Activated CD8-positive, alpha-beta T cell treated with anti-CD3 and anti-CD28 coated beads, Interleukin-2, amount 10 ng/mL, durations not matched to agents 7 days and 5 days (primary cell): ENCODE data around the gene ELL. TPM values are rescaled to one million over a fixed set of nuclear protein-coding genes. Genes with fewer than 3 reads are reported as not detected.

Experiments
- ATAC-seq: fragments of 150-1000 bp; cut with Tn5 transposase; one replicate; pipeline ENCODE4 v1.10.0; 2021; ENCODE audit warnings: moderate library complexity
- CTCF ChIA-PET: fragments of 350-600 bp; sonication (Branson Sonifier 250); formaldehyde crosslinking; loops from one replicate; lab custom pipeline; 2021; ENCODE audit warnings: antibody characterized with exemption; lab: Charles Lee
- POLR2A ChIA-PET: fragments of 350-600 bp; sonication (Branson Sonifier 250); formaldehyde crosslinking; loops from one replicate; lab custom pipeline; 2021; ENCODE audit warnings: antibody characterized with exemption; lab: Charles Lee
- DNase-seq: peaks from one replicate; pipeline ENCODE4 v3.0.0-alpha.2; 2020
- H3K27ac Mint-ChIP-seq: one replicate; pipeline ENCODE4 v1.8.0; 2021; ENCODE audit warnings: mild to moderate bottlenecking, mixed read lengths
- H3K27me3 Mint-ChIP-seq: one replicate; pipeline ENCODE4 v1.8.0; 2021; ENCODE audit warnings: low read depth, mixed read lengths
- H3K36me3 Mint-ChIP-seq: one replicate; pipeline ENCODE4 v1.8.0; 2021; ENCODE audit warnings: low read depth, mixed read lengths
- H3K4me1 Mint-ChIP-seq: one replicate; pipeline ENCODE4 v1.8.0; 2021; ENCODE audit warnings: low read depth, mixed read lengths
- H3K4me3 Mint-ChIP-seq: one replicate; pipeline ENCODE4 v1.8.0; 2021; ENCODE audit warnings: mild to moderate bottlenecking, mixed read lengths
- H3K9me3 Mint-ChIP-seq: one replicate; pipeline ENCODE4 v1.8.0; 2022; ENCODE audit warnings: mixed read lengths; ENCODE audit not compliant: insufficient read depth
- total RNA-seq, 2 experiments: library from RNA; stranded (reverse); gene quantifications; one replicate each; pipeline ENCODE4 v1.2.3, GENCODE V29; 2021

The ELL gene
- total RNA-seq, 2 experiments from 2014 or later, result 20.8 to 22.3 TPM

- Mint-ChIP-seq H3K4me3 (peak overlapping the region; percentile 67), H3K27me3 (no peaks in the 10 kb centered on the region), H3K9me3 (no peaks in the 10 kb centered on the region), H3K27ac (peak overlapping the region; percentile 88), H3K36me3 (peaks cover 15% of the 10 kb centered on the region), H3K4me1 (peaks cover 68% of the 10 kb centered on the region)
- peak; percentile 82 for ATAC-seq
- peak; percentile 91 for DNase-seq
- ChIA-PET POLR2A (interaction anchor here (0.9 to 1.5 kb wide), 3 partner anchors 9 to 12 kb away, joined by 4 to 5 read pairs (median 5); no protein-coding TSS in a partner anchor), CTCF (interaction anchor here (1.5 to 2.2 kb wide), 2 partner anchors 9 to 40 kb away, joined by 3 to 10 read pairs; partner anchors contain the start of gene SSBP4)
Measured at GRCh38 chr19:18428787-18429674, 92.8 kb downstream of the ELL start.

GRCh38 chr19:18428173-18428786, 93.6 kb downstream of the ELL start:
- peaks cover 75% of the 10 kb centered on the region for H3K4me1 Mint-ChIP-seq
- H3K27me3 Mint-ChIP-seq, result no peaks in the 10 kb centered on the region
- ATAC-seq (no peak), DNase-seq (no peak)
- ChIA-PET POLR2A (interaction anchor here (0.9 to 1.5 kb wide), 3 partner anchors 8 to 12 kb away, joined by 4 to 5 read pairs (median 5); no protein-coding TSS in a partner anchor), CTCF (interaction anchor here (1.5 to 2.2 kb wide), 2 partner anchors 9 to 39 kb away, joined by 3 to 10 read pairs; partner anchors contain the start of gene SSBP4)
- H3K4me3 Mint-ChIP-seq, result no peak overlapping the region
- no peaks in the 10 kb centered on the region for H3K9me3 Mint-ChIP-seq
- H3K27ac Mint-ChIP-seq, result peak overlapping the region; percentile 75
- peaks cover 18% of the 10 kb centered on the region for H3K36me3 Mint-ChIP-seq

GRCh38 chr19:18427743-18428113, 94.1 kb downstream of the ELL start:
- ATAC-seq (no peak), DNase-seq (no peak)
- POLR2A ChIA-PET, result interaction anchor here (1.5 kb wide), 1 partner anchor 8 kb away, joined by 4 read pairs; no protein-coding TSS in a partner anchor
- Mint-ChIP-seq H3K36me3 (peaks cover 24% of the 10 kb centered on the region), H3K9me3 (no peaks in the 10 kb centered on the region), H3K4me1 (peaks cover 78% of the 10 kb centered on the region), H3K4me3 (no peak overlapping the region), H3K27ac (peak overlapping the region; percentile 43), H3K27me3 (no peaks in the 10 kb centered on the region)
- CTCF ChIA-PET, result interaction anchor here (2.2 kb wide), 1 partner anchor 8 kb away, joined by 10 read pairs; the partner anchor contains the start of gene SSBP4

- no peaks in the 10 kb centered on the region for H3K27me3 Mint-ChIP-seq
- no peak for DNase-seq
- peaks cover 25% of the 10 kb centered on the region for H3K36me3 Mint-ChIP-seq
- POLR2A ChIA-PET, result no interaction called here
- peaks cover 80% of the 10 kb centered on the region for H3K4me1 Mint-ChIP-seq
- H3K4me3 Mint-ChIP-seq, result no peak overlapping the region
- CTCF ChIA-PET, result no interaction called here
- H3K27ac Mint-ChIP-seq, result peak overlapping the region; percentile 61
- ATAC-seq, result no peak
- no peaks in the 10 kb centered on the region for H3K9me3 Mint-ChIP-seq
Measured at GRCh38 chr19:18427080-18427742, 94.7 kb downstream of the ELL start.

- Mint-ChIP-seq H3K27ac (no peak overlapping the region), H3K27me3 (no peaks in the 10 kb centered on the region), H3K9me3 (no peaks in the 10 kb centered on the region), H3K4me1 (peaks cover 82% of the 10 kb centered on the region), H3K4me3 (no peak overlapping the region), H3K36me3 (peaks cover 25% of the 10 kb centered on the region)
- no peak for ATAC-seq
- CTCF ChIA-PET, result no interaction called here
- POLR2A ChIA-PET, result interaction anchor here (1.5 kb wide), 1 partner anchor 11 kb away, joined by 3 read pairs; no protein-coding TSS in a partner anchor
- no peak for DNase-seq
Measured at GRCh38 chr19:18426416-18426767, 95.5 kb downstream of the ELL start.

- DNase-seq (no peak), ATAC-seq (no peak)
- Mint-ChIP-seq H3K4me1 (peaks cover 86% of the 10 kb centered on the region), H3K9me3 (no peaks in the 10 kb centered on the region), H3K4me3 (no peak overlapping the region), H3K36me3 (peaks cover 31% of the 10 kb centered on the region), H3K27ac (peak overlapping the region; percentile 54), H3K27me3 (no peaks in the 10 kb centered on the region)
- CTCF ChIA-PET, result interaction anchor here (0.9 to 1.4 kb wide), 2 partner anchors 36 to 38 kb away, joined by 3 to 4 read pairs; no protein-coding TSS in a partner anchor
- POLR2A ChIA-PET, result interaction anchor here (1.0 to 1.5 kb wide), 2 partner anchors 10 to 145 kb away, joined by 3 read pairs; partner anchors contain the start of gene JUND
Measured at GRCh38 chr19:18425515-18426415, 96.1 kb downstream of the ELL start.

- H3K4me1 Mint-ChIP-seq, result peaks cover 82% of the 10 kb centered on the region
- H3K9me3 Mint-ChIP-seq, result no peaks in the 10 kb centered on the region
- ATAC-seq (no peak), DNase-seq (no peak)
- H3K4me3 Mint-ChIP-seq, result no peak overlapping the region
- no peaks in the 10 kb centered on the region for H3K27me3 Mint-ChIP-seq
- POLR2A ChIA-PET, result interaction anchor here (1.0 to 1.5 kb wide), 2 partner anchors 10 to 144 kb away, joined by 3 read pairs; partner anchors contain the start of gene JUND
- peaks cover 32% of the 10 kb centered on the region for H3K36me3 Mint-ChIP-seq
- CTCF ChIA-PET, result interaction anchor here (0.9 to 1.4 kb wide), 2 partner anchors 36 to 37 kb away, joined by 3 to 4 read pairs; no protein-coding TSS in a partner anchor
- H3K27ac Mint-ChIP-seq, result peak overlapping the region; percentile 34
Measured at GRCh38 chr19:18424890-18425514, 96.9 kb downstream of the ELL start.

- H3K4me3 Mint-ChIP-seq, result peak overlapping the region; percentile 13
- peaks cover 75% of the 10 kb centered on the region for H3K4me1 Mint-ChIP-seq
- H3K27me3 Mint-ChIP-seq, result no peaks in the 10 kb centered on the region
- DNase-seq (no peak), ATAC-seq (no peak)
- ChIA-PET CTCF (interaction anchor here (1.4 kb wide), 1 partner anchor 36 kb away, joined by 4 read pairs; no protein-coding TSS in a partner anchor), POLR2A (interaction anchor here (1.0 to 1.2 kb wide), 2 partner anchors 10 to 102 kb away, joined by 4 to 5 read pairs; no protein-coding TSS in a partner anchor)
- no peaks in the 10 kb centered on the region for H3K9me3 Mint-ChIP-seq
- peak overlapping the region; percentile 57 for H3K27ac Mint-ChIP-seq
- H3K36me3 Mint-ChIP-seq, result peaks cover 32% of the 10 kb centered on the region
Measured at GRCh38 chr19:18424122-18424889, 97.6 kb downstream of the ELL start.

GRCh38 chr19:18423258-18424020, 98.4 kb downstream of the ELL start:
- Mint-ChIP-seq H3K4me3 (peak overlapping the region; percentile 93), H3K36me3 (peaks cover 32% of the 10 kb centered on the region), H3K27ac (peak overlapping the region; percentile 85), H3K27me3 (no peaks in the 10 kb centered on the region), H3K9me3 (no peaks in the 10 kb centered on the region), H3K4me1 (peaks cover 77% of the 10 kb centered on the region)
- ATAC-seq (no peak), DNase-seq (no peak)
- POLR2A ChIA-PET, result interaction anchor here (1.0 to 2.2 kb wide), 3 partner anchors 10 to 142 kb away, joined by 4 to 7 read pairs (median 5); partner anchors contain the start of gene JUND
- CTCF ChIA-PET, result no interaction called here
